ENCODE data around the gene RDH5.

Gene RDH5

DNA sequence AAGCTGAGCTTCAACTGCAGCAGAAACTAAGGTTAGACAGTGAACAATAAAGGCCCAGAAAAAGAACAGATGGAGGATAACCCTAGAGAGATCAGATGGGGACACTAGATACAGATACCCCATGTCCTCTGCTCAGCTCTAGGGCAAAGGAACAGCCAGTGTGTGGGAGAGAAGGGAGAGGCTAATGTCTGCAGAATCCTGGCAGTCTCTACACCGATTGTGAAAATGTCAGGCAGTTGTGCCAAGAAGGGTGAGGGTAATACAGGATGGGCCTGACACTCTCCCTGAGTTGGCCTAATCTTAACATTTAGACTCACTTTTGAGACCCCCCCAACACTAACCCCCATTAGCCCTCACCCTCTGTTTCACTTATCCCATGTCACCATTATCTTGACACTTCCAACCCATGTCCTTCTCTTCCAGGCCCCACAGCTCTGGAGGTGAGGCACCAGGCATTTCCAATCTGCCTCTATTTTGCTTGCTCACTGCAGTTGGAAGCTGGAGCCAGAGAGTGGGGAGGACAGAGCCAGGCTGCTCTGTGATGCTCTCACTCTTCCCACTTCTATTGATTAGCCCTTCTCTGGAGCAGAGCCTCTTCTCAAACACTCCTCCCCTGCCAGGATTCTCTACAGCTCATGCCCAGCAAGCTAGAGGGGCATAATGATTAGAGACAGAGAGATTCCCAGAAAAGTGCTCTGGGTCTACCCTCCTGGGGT is 7.3 kb upstream of the RDH5 start:
- no peak for DNase-seq (ENCODE audit: low spot score)

DNA sequence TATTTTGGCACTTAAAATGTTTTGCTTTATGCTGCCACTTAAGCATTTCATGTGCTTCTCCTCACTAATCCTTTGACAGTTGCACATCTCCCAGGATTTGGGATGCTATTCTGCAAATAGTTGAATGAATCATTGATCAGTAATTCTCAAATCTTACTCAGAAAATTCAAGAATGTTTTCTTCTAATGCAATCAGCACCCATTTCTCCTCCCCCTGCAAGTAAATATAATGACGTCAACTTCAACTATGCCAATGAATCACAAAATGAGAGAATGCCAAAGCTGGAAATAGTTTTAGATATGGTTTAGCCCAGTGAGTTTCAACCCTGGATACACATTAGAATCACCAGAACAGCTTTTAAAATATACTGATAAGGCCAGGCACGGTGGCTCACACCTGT is 6.5 kb upstream of the RDH5 start:
- DNase-seq (ENCODE audit: low spot score), result no peak

DNA sequence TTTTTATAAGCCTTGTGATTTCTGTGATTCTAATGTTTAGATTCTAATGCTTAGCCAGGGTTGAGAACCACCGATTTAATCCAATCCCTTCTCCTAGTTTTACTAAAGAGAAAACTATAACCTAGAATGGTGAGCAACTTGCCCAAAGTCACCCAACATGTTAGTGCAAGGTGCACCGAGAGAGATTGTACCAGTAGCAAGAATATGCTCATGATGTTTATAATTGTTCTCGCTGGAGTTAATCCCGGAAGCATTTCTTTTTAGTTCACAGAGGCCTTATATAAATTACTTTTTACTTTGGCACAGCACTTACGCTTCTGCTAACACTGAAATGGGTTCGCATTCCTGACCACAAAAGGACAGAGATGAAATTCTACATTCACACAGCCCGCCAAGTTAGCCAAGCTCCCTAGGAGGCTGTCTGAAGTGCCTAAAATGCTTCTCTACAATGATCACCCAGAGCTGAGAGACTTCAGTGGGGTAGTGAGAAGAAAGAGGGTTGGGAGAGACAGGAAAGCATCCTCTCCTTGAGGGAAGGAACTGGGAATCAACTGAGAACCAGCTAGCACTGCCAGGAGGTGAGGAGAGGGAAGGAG is 4.9 kb upstream of the RDH5 start:
- DNase-seq (ENCODE audit: low spot score), result no peak

DNA sequence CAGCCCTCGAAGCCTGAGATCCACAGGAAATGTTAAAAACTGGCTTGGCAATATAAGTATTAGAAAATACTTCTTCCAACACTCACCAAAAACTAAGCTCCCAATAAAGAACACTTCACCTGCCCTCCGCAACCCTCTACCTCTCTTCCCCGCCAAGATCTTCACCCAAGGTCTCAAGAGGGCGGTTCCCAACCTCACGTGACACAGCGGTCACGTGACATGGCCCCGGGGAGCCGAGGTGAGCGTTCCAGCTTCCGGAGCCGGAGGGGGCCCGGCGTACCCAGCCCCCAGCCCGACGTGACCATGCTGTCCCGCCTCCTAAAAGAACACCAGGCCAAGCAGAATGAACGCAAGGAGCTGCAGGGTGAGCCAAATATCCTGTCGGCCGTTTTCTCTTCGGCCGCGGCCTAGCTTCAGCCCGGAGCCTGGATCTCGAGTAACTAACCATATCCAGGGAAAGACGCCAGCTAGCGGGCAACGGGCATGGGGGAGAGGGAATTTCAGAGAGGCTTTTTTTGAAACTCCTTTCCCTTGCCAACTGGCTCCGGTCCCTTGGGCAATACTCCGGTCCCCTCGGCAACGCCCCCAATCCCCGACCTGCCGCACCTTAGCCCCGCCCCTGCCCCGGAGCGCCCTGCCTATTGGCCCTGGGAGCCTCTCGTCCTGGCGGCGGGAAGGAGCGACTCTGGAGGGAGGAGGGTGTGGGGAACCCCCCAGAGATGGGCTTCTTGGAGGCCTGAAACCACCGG is 4.2 kb upstream of the RDH5 start, which contains the start of gene BLOC1S1:
BLOC1S1 (plus strand) TSS at position 214 of the 749 bp plus-strand sequence; CDS start at position 220, 6 bp downstream.
- peak; percentile 95 for DNase-seq (ENCODE audit: low spot score)

DNA sequence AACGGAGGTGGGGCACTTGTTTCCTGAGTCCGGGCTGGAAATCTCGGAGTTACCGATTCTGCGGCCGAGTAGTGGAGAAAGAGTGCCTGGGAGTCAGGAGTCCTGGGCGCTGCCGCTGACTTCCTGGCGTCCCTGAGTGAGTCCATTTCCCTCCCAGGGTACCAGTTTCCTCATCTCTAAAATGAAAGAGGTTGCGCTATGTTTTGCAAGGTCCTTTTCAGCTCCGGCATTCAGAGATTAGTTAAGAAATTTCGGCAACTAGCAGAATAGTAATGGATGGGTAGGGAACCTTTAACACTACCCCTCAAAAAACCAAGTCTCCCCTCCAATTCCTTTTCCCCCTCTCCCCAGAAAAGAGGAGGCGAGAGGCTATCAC is 3.6 kb upstream of the RDH5 start:
- DNase-seq (ENCODE audit: low spot score), result no peak

DNA sequence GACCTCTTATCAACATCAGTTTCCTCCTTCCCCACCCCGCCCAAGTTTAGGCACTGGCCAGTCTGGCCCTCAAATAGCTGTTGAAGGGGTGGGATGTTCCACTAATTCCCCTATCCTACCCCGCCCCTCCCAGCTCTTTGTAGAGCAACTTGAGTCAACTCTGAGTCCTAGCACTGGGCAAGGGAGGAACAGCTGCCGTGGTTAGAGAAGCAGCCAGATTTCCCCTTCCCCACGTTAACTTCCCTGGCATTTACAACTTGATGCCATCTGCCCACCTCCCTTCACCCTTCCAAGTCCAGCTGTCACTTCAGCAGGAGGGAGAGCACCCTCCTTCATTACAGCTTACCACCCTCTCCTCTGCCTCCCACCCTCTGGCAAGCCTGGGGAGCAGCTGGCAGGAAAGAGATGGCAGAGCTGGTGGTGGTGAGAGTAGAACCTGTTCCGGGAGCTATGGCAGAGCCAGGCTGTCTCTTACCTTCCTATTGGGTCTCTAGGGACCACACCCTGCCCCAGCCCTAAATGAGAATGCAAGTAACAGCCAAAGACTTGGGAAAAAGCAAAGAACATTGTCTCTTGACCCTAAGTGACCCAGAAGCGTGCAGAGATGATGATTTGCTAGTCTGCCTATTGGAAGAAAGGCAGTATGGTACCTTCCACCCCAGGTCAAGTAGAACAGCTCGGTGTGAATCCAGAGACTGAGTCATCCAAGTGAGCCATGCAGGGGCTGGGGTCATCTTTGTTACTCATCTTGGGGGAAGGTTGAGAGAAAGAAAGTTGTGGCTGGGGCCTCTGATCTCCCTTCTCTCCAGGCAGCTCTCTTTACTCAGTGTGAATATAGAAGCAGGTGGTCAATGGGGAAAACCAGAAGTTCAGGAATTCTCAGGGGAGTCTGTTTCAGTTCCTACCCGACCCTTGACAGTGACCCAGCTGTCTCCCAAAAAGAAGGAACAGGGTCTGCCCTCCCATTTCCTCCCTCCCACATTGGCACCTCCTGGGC is 2.9 kb upstream of the RDH5 start:
- no peak for DNase-seq (ENCODE audit: low spot score)

DNA sequence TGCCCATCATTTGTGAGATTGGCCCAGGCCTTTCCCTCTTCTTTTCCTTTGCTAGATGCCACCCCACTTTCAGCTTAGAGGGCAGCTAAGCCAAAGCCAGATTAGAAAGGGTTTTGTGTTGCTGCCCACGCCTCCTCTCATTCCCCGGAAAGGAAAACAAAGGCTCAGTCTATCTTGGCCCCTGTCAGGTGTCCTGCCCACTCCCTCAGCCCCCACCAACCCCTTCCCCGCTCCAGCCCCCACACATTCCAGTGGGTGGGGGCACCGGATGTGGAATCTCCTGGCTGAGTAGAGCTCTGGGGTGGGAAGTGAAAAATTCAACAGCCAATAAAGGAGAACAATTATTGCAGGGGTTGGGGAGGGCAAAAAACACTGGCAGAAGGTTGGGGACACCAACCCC is 2.2 kb upstream of the RDH5 start:
- DNase-seq (ENCODE audit: low spot score), result no peak

DNA sequence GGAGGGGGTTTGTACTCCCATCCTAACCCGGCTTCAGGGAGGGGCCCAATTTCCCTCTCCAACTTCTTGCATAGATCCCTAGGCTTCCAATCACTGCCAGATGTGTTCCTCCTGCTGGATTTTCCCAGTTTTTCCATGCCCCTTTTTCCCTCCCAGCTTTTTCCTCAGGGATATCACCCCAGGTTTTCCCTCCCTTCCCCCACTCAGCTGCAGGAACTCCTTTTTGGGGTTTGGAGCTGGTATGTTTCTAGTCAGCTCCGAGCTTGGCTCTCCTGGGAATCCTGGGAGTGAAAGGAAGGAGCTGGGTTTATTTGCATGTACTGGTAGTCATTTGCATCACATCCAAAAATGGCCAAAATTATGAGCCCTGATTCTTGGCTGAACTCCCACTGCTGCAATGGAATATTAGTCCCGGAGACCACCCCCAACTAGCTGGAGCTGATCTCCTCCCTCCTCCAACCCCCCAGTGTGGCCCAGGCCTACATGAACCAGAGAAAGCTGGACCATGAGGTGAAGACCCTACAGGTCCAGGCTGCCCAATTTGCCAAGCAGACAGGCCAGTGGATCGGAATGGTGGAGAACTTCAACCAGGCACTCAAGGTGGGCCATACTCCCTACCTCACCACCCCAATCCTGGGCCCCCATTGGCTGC is 1.4 kb upstream of the RDH5 start:
- no peak for DNase-seq (ENCODE audit: low spot score)

DNA sequence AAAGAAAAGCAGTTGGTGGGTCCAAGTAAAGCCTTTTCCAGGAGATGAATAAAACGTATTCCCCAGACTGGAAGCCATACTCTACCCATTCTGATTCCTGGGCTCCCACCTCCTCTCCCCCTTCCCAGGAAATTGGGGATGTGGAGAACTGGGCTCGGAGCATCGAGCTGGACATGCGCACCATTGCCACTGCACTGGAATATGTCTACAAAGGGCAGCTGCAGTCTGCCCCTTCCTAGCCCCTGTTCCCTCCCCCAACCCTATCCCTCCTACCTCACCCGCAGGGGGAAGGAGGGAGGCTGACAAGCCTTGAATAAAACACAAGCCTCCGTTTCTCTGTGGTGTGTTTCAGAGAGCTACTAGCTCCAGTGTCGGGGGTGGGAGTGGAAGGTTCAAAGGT is 822 bp upstream of the RDH5 start:
- no peak for DNase-seq (ENCODE audit: low spot score)

DNA sequence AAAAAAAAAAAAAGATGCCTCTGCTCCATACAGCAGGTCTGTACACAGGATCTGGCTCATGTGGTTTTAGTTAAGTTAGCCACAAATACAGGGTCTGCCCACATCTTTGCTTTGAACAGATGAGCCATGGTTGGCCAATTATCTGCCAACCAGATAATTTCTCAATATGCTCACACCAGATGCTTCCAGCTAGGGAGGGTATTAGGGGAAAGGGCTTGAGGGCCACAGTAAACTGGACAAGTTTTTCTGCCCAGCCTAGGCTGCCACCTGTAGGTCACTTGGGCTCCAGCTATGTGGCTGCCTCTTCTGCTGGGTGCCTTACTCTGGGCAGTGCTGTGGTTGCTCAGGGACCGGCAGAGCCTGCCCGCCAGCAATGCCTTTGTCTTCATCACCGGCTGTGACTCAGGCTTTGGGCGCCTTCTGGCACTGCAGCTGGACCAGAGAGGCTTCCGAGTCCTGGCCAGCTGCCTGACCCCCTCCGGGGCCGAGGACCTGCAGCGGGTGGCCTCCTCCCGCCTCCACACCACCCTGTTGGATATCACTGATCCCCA is 776 bp downstream of the RDH5 start:
- no peak for DNase-seq (ENCODE audit: low spot score)

DNA sequence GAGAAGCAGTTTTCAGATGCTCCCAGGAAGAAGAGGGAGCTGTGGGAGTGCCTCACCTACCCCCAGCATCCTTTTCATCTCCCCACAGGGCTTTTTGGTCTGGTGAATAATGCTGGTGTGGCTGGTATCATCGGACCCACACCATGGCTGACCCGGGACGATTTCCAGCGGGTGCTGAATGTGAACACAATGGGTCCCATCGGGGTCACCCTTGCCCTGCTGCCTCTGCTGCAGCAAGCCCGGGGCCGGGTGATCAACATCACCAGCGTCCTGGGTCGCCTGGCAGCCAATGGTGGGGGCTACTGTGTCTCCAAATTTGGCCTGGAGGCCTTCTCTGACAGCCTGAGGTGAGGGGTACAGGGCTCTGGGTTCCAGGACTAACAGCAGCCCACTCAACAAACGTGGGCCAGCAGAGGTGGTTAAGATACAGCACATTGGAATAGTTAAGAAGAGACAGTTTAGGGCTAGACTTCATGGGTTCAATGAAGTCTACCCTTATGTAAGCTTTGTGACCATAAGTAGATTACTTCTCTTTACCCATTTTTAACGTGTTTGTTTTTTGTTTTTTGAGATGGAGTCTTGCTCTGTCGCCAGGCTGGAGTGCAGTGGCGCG is 1.5 kb downstream of the RDH5 start:
- DNase-seq (ENCODE audit: low spot score), result no peak

DNA sequence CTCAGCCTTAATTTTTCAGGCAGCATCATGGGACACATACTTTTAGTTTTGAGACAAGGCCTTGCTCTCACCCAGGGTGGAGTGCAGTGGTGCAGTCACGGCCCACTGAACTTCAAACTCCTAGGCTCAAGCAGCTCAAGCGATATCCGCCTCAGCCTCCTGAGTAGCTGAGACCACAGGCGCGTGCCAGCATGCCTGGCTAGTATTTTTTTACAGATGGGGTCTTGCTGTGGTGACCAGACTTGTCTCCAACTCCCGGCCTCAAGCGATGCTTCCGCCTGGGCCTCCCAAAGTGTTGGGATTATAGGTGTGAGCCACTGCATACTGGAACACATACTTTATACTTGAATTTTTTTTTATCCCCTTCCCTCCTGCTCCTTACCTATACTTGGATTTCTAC is 2.8 kb downstream of the RDH5 start:
- no peak for DNase-seq (ENCODE audit: low spot score)

DNA sequence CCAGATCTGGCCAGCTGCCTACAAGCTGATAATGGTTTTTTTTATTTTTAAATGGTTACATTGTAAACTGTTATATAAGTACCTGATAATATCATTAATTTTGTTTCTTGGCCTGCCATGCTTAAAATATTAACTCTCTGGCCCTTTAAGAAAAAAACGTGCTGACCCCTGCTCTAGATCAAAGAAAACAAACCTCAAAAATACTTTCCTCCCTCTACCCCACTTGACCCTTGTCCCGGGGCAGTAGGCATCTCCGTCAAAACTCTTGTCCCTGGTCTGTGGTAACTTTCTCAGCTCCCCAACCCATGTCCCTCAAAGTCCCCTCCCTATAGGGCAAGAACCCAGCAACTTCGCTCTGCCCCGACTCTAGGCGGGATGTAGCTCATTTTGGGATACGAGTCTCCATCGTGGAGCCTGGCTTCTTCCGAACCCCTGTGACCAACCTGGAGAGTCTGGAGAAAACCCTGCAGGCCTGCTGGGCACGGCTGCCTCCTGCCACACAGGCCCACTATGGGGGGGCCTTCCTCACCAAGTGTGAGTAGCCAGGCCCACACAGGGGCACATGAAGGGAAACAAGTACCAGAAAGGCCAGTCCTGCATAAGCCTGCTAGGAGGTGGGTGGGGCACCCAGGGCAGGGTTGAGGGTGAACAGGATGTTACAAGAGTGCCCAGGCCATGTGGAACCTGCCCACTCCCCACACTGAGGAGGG is 3.5 kb downstream of the RDH5 start:
- DNase-seq (ENCODE audit: low spot score), result no peak

DNA sequence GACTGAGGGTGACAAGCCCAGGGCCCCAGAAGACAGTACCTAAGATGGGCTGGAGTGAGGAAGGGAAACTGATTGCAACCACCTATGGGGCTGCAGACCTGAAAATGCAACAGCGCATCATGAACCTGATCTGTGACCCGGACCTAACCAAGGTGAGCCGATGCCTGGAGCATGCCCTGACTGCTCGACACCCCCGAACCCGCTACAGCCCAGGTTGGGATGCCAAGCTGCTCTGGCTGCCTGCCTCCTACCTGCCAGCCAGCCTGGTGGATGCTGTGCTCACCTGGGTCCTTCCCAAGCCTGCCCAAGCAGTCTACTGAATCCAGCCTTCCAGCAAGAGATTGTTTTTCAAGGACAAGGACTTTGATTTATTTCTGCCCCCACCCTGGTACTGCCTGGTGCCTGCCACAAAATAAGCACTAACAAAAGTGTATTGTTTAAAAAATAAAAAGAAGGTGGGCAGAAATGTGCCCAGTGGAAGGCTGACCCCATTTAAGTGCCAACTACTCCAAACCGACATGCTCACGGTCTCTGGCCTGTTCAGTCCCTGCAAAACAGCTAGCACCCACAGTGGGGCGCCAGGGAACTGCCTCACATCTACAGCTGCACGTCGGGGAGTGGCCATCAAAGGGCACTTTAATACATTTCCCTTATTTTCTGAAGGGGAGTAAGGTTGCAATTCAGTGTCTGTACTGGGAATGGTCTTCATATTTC is 4.2 kb downstream of the RDH5 start:
- peak; percentile 71 for DNase-seq (ENCODE audit: low spot score)

DNA sequence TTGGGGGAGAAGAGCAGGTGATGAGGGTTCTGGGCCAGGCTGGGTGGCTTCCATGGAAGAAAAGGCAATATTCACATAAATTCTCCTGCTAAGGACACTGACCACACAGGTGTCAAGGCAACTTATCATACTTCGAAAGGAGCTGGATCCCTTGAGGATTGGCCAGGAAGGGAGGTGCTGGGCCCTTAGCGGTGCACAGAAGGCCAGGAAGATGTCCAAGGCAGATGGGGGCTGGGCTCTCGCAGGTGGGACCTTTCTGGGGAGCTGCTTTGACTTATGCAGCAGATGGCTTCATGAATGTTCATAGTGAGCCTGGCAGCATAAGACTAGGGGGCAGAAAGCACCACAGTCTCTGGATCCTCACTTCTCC is 4.7 kb downstream of the RDH5 start:
- no peak for DNase-seq (ENCODE audit: low spot score)

DNA sequence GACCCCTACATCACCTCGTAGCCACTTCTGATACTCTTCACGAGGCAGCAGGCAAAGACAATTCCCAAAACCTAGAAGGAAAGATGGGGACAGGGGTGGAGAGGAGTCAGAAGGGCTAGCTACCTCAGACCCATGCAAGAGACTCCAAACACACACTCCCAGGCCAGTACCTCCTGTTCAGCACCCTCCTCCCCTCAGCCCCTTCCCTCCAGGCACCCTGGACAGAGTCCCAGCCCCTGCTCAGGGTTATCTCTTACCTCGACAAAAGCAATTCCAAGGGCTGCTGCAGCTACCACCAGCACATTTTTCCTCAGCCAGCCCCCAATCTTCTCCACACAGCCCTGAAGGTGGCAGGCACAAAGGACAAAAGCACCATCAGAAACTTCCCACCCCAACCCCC is 5.4 kb downstream of the RDH5 start:
- DNase-seq (ENCODE audit: low spot score), result no peak

DNA sequence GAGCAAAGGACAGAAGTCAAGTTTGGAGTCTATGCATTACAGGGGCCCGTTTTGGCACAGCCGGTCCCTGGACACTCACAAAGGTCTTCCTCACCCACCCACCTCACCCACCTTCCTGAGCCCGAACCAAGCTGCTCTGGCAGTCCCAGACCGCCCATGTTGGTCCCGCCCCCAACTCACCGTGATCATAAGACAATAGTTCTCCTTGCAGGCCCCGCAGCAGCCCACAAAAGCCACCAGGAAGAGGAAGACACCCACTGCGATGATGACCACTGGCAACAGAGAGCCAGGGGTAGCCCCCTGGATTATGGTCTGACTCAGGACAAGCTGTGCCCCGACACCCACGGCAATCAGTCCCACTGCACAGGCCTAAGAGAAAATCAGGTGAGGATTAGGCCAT is 6.8 kb downstream of the RDH5 start:
- no peak for DNase-seq (ENCODE audit: low spot score)

DNA sequence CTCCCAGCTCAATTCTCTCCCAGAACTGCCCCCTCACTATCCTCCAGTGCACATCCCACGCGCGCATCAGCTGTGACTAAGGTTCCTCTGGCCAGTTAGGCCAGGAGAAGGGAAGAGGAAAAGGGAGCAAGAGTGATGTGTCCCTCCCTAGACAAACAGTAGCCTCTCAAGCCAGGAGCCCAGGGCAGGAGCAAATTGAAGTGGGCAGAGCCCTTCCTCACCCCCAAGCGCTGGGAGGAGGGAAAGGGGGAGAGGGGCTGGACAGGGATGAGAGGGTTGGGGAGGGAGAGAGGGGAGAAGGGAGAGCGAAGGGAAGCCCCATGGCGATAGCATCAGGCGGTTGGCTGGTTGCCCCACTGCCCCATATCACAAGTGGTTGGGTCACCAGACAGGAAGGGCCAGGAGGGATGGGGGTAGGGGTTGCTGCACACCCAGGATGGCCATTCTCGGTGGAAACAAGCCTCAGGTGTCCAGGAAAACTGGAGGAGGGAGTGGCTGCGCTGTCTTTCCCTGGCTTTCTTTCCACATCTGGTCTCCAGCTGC is 7.5 kb downstream of the RDH5 start:
- no peak for DNase-seq (ENCODE audit: low spot score)

DNA sequence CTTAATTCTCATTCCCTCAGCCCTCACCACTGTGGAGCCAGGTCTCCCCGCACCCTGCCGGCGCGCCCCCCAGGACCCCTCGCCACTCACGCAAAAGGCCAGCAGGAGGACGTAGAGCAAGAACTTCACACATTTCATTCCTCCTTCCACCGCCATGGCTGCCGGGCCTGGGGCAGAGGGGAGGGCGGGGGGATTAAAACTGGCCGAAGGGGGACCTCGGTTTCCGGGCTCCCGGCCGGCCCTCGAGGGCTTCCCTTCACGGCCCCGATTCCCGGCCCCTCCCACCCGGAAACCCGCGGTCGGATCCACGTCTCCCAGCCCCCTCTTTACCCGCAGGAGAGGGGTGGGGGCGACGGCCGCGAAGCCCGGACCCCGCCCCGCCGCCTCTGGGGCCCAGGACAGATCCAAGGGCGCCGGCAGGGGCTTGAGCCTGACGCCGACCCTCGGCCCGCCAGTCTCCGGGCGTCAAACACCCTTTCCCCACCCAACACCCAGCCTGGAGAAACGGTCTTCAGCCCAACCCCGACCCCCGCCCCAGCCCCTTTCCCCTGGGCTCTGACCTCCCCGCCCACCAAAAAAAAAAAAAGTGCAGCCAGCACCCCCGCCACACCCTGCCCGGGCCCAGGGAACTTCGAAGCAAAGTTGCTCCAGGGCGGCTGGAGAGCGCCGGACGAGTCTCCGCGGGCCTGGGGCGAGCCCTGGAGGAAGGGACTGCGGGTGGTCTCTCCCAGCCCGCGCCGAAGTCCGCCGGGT is 8.2 kb downstream of the RDH5 start:
- no peak for DNase-seq (ENCODE audit: low spot score)

All from activated CD4-positive, alpha-beta T cell treated with anti-CD3 and anti-CD28 coated beads, Interleukin-2, Interleukin-4, amounts not matched to agents 100 ng/mL and 50 ng/mL, durations not matched to agents 16 hours and 8 hours (primary cell).